ENCODE measurements around the gene FGFRL1. TPM values are rescaled to one million over a fixed set of nuclear protein-coding genes. Genes with fewer than 3 reads are reported as not detected.

FGFRL1 gene
- total RNA-seq, 1 experiment from 2014 or later = 26.1 TPM

- H2BK20ac ChIP-seq (ENCODE audit: low read depth, low read length, poor library complexity, severe bottlenecking) = no peak overlapping the region
- no peaks in the 10 kb centered on the region for H4K20me1 ChIP-seq (ENCODE audit: control insufficient read depth, insufficient read depth, insufficient read length)
- WGBS (ENCODE audit: extremely low coverage, insufficient read length, low lambda C conversion rate) = no CpG with 5 or more reads among the region's 43 CpGs
- no peak overlapping the region for H2AFZ ChIP-seq (ENCODE audit: low read length)
- no peak overlapping the region for H3K9ac ChIP-seq (ENCODE audit: extremely low read depth, insufficient read length, low read length)
- peaks cover 20% of the 10 kb centered on the region for H3K27me3 Mint-ChIP-seq (ENCODE audit: low read depth)
- no peak overlapping the region for H3K18ac ChIP-seq (ENCODE audit: insufficient read length, low read depth, low read length)
- no peak overlapping the region for H2BK120ac ChIP-seq (ENCODE audit: low read depth, low read length, poor library complexity, severe bottlenecking)
- no peaks in the 10 kb centered on the region for H3K9me3 Mint-ChIP-seq
- H2BK12ac ChIP-seq (ENCODE audit: insufficient read length, low read depth, low read length) = no peak overlapping the region
- H3K27ac Mint-ChIP-seq = peak overlapping the region in 1 of 3 experiments; percentile 65; a peak in 1 of 7 replicates
- no peak overlapping the region for H4K5ac ChIP-seq (ENCODE audit: insufficient read length, low read depth, low read length)
- no peak overlapping the region for H3K14ac ChIP-seq (ENCODE audit: insufficient read depth, low read length)
- no peak for DNase-seq
- peaks cover 14% of the 10 kb centered on the region for H3K23me2 ChIP-seq (ENCODE audit: insufficient read length, low read depth, low read length, poor library complexity, severe bottlenecking)
- H3K79me1 ChIP-seq (ENCODE audit: insufficient read depth, low read depth, low read length, poor library complexity, severe bottlenecking) = no peaks in the 10 kb centered on the region
- H3K4ac ChIP-seq (ENCODE audit: low read depth, low read length) = no peak overlapping the region
- H2BK5ac ChIP-seq (ENCODE audit: insufficient read length, low read length) = no peak overlapping the region
- peaks cover 11 to 18% of the 10 kb centered on the region in 2 experiments for H3K4me1 Mint-ChIP-seq
- H3K4me1 ChIP-seq (ENCODE audit: insufficient read depth, low read length) = no peaks in the 10 kb centered on the region
- H3K79me2 ChIP-seq (ENCODE audit: insufficient read depth, low read length) = no peaks in the 10 kb centered on the region
- no peak for TF ChIP-seq CTCF (conservative IDR thresholded peaks at IDR 0.05)
- no peak overlapping the region for H4K8ac ChIP-seq (replicated peaks; ENCODE audit: insufficient read length, low read depth, low read length)
- H3K56ac ChIP-seq (ENCODE audit: insufficient read length, low read depth, low read length) = no peak overlapping the region
- H3T11ph ChIP-seq (ENCODE audit: low read length) = no peak overlapping the region
- H3K36me3 Mint-ChIP-seq (ENCODE audit: insufficient read depth in 1 of 3, low read depth in 3 of 3) = peaks cover 0 to 4% (median 0%) of the 10 kb centered on the region in 3 experiments; a peak in 2 of 7 replicates
- H3K23ac ChIP-seq (ENCODE audit: insufficient read length, low read depth, low read length) = no peak overlapping the region
- no peak overlapping the region for H4K91ac ChIP-seq (ENCODE audit: insufficient read length, low read depth, low read length)
- H3K9me3 ChIP-seq (ENCODE audit: control insufficient read depth, low read depth, low read length) = no peaks in the 10 kb centered on the region
- no peak overlapping the region for H3K27ac ChIP-seq (ENCODE audit: insufficient read length, low read depth, low read length)
- no peak overlapping the region for H2BK15ac ChIP-seq (ENCODE audit: low read depth, low read length)
- no peak overlapping the region for H2AK5ac ChIP-seq (ENCODE audit: insufficient read length, low read length)
- peaks cover 15% of the 10 kb centered on the region; the same call in 1 of the 2 replicates for H3K27me3 ChIP-seq (ENCODE audit: insufficient read depth, low read length)
- no peak overlapping the region for H3K4me3 Mint-ChIP-seq
- no peak overlapping the region for H3K4me2 ChIP-seq (ENCODE audit: insufficient read depth, insufficient read length, low read length)
These were observed 2.0 kb downstream of the FGFRL1 start for GRCh38 chr4:1013225-1014073.

Measured in H9 (cell line).